H9 (cell line): ENCODE measurements around the gene CSMD2. TPM values are rescaled to one million over a fixed set of nuclear protein-coding genes. Genes with fewer than 3 reads are reported as not detected.

ENCODE experiments used
- DNase-seq: peaks from one replicate; pipeline ENCODE4 v3.0.0-alpha.2; 2017
- H2AFZ ChIP-seq: one replicate; pipeline ENCODE4 v1.6.1; 2013; ENCODE audit warnings: mild to moderate bottlenecking, low read length, control low read depth, moderate library complexity
- H2AK5ac ChIP-seq: 2 replicates; pipeline ENCODE4 v1.6.1; 2013; ENCODE audit warnings: low read length, control low read depth, mixed read lengths; ENCODE audit not compliant: insufficient read length
- H2BK120ac ChIP-seq: one replicate; pipeline ENCODE4 v1.6.1; 2013; ENCODE audit warnings: low read depth, mild to moderate bottlenecking, low read length, control low read depth, inconsistent platforms; ENCODE audit not compliant: poor library complexity, severe bottlenecking
- H2BK12ac ChIP-seq: 2 replicates; pipeline ENCODE4 v1.6.1; 2013; ENCODE audit warnings: low read length, control low read depth, mixed read lengths, low read depth; ENCODE audit not compliant: insufficient read length
- H2BK15ac ChIP-seq: 2 replicates; pipeline ENCODE4 v1.6.1; 2013; ENCODE audit warnings: low read depth, low read length, control low read depth
- H2BK20ac ChIP-seq: one replicate; pipeline ENCODE4 v1.6.1; 2013; ENCODE audit warnings: low read depth, mild to moderate bottlenecking, low read length, control low read depth, inconsistent platforms; ENCODE audit not compliant: poor library complexity, severe bottlenecking
- H2BK5ac ChIP-seq: 2 replicates; pipeline ENCODE4 v1.6.1; 2013; ENCODE audit warnings: low read length, control low read depth, mixed read lengths; ENCODE audit not compliant: insufficient read length
- H3K14ac ChIP-seq: 2 replicates; pipeline ENCODE4 v1.6.1; 2013; ENCODE audit warnings: low read length, control low read depth; ENCODE audit not compliant: insufficient read depth
- H3K18ac ChIP-seq: 2 replicates; pipeline ENCODE4 v1.6.1; 2013; ENCODE audit warnings: low read depth, mild to moderate bottlenecking, mixed read lengths, low read length, control low read depth; ENCODE audit not compliant: insufficient read length
- H3K23ac ChIP-seq: 2 replicates; pipeline ENCODE4 v1.6.1; 2013; ENCODE audit warnings: low read length, control low read depth, mixed read lengths, low read depth; ENCODE audit not compliant: insufficient read length
- H3K23me2 ChIP-seq: 2 replicates; pipeline ENCODE4 v1.6.1; 2013; ENCODE audit warnings: low read depth, mild to moderate bottlenecking, mixed read lengths, low read length, control low read depth; ENCODE audit not compliant: insufficient read length, poor library complexity, severe bottlenecking
- H3K27ac ChIP-seq: 2 replicates; pipeline ENCODE4 v1.5.1; 2013; ENCODE audit warnings: low read length, control low read depth, mixed read lengths, low read depth; ENCODE audit not compliant: insufficient read length
- H3K27me3 ChIP-seq: 2 replicates; pipeline ENCODE4 v1.6.1; 2013; ENCODE audit warnings: low read length, control low read depth, inconsistent platforms; ENCODE audit not compliant: insufficient read depth
- H3K4ac ChIP-seq: 2 replicates; pipeline ENCODE4 v1.6.1; 2013; ENCODE audit warnings: low read depth, mild to moderate bottlenecking, control low read depth, inconsistent platforms, low read length, moderate library complexity
- H3K4me1 ChIP-seq: 2 replicates; pipeline ENCODE4 v1.6.1; 2013; ENCODE audit warnings: low read length, control low read depth, inconsistent platforms; ENCODE audit not compliant: insufficient read depth
- H3K4me2 ChIP-seq: 2 replicates; pipeline ENCODE4 v1.6.1; 2013; ENCODE audit warnings: low read length, control low read depth, mixed read lengths; ENCODE audit not compliant: insufficient read length, insufficient read depth
- H3K56ac ChIP-seq: 2 replicates; pipeline ENCODE4 v1.6.1; 2013; ENCODE audit warnings: low read depth, mild to moderate bottlenecking, mixed read lengths, low read length, control low read depth; ENCODE audit not compliant: insufficient read length
- H3K79me1 ChIP-seq: 2 replicates; pipeline ENCODE4 v1.6.1; 2013; ENCODE audit warnings: low read depth, mild to moderate bottlenecking, moderate library complexity, low read length, control low read depth, inconsistent platforms; ENCODE audit not compliant: insufficient read depth, poor library complexity, severe bottlenecking
- H3K79me2 ChIP-seq: 2 replicates; pipeline ENCODE4 v1.6.1; 2013; ENCODE audit warnings: low read length, control low read depth, inconsistent platforms; ENCODE audit not compliant: insufficient read depth
- H3K9ac ChIP-seq: 2 replicates; pipeline ENCODE4 v1.6.1; 2013; ENCODE audit warnings: low read length, control low read depth, mixed read lengths; ENCODE audit not compliant: insufficient read length; ENCODE audit errors: extremely low read depth
- H3K9me3 ChIP-seq: one replicate; pipeline ENCODE4 v1.6.1; 2013; ENCODE audit warnings: low read depth, low read length, inconsistent platforms; ENCODE audit not compliant: control insufficient read depth
- H3T11ph ChIP-seq: one replicate; pipeline ENCODE4 v1.6.1; 2013; ENCODE audit warnings: mild to moderate bottlenecking, low read length, control low read depth, inconsistent platforms
- H4K20me1 ChIP-seq: one replicate; pipeline ENCODE4 v1.6.1; 2013; ENCODE audit not compliant: control insufficient read depth, insufficient read length, insufficient read depth
- H4K5ac ChIP-seq: 2 replicates; pipeline ENCODE4 v1.6.1; 2013; ENCODE audit warnings: low read depth, mild to moderate bottlenecking, mixed read lengths, low read length, control low read depth; ENCODE audit not compliant: insufficient read length
- H4K8ac ChIP-seq: replicated peaks from 2 replicates; pipeline ENCODE4 v1.6.1; 2013; ENCODE audit warnings: low read length, control low read depth, mixed read lengths, low read depth; ENCODE audit not compliant: insufficient read length
- H4K91ac ChIP-seq: 2 replicates; pipeline ENCODE4 v1.6.1; 2013; ENCODE audit warnings: low read depth, mild to moderate bottlenecking, moderate library complexity, mixed read lengths, low read length, control low read depth; ENCODE audit not compliant: insufficient read length
- H3K27ac Mint-ChIP-seq, 3 experiments: 2 replicates in 2 of 3; 3 replicates in 1 of 3; pipeline ENCODE4 v1.8.0; 2020 to 2021; ENCODE audit warnings: mixed read lengths in 3 of 3, mild to moderate bottlenecking in 1 of 3, moderate library complexity in 1 of 3
- H3K27me3 Mint-ChIP-seq: 2 replicates; pipeline ENCODE4 v1.8.0; 2021; ENCODE audit warnings: low read depth, mild to moderate bottlenecking, moderate library complexity, mixed read lengths
- H3K36me3 Mint-ChIP-seq, 3 experiments: 2 replicates in 2 of 3; 3 replicates in 1 of 3; pipeline ENCODE4 v1.8.0; 2020 to 2021; ENCODE audit warnings: low read depth in 3 of 3, mixed read lengths in 3 of 3; ENCODE audit not compliant: insufficient read depth in 1 of 3
- H3K4me1 Mint-ChIP-seq, 2 experiments: 2 replicates each; pipeline ENCODE4 v1.8.0; 2020; ENCODE audit warnings: mixed read lengths in 2 of 2
- H3K4me3 Mint-ChIP-seq, 2 experiments: 2 replicates in 1 of 2; 3 replicates in 1 of 2; pipeline ENCODE4 v1.8.0; 2020 to 2021; ENCODE audit warnings: mild to moderate bottlenecking in 2 of 2, mixed read lengths in 2 of 2, moderate library complexity in 1 of 2
- H3K9me3 Mint-ChIP-seq, 2 experiments: 2 replicates in 1 of 2; 3 replicates in 1 of 2; pipeline ENCODE4 v1.8.0; 2020; ENCODE audit warnings: mild to moderate bottlenecking in 2 of 2, mixed read lengths in 2 of 2, moderate library complexity in 1 of 2
- WGBS: extraction: QIAGEN DNeasy Blood & Tissue Kit; methylation state at CpG from one replicate; pipeline ENCODE4 v1.1.7; 2013; ENCODE audit warnings: missing lambda C conversion rate, low lambda C conversion rate, mixed read lengths; ENCODE audit not compliant: insufficient read length; ENCODE audit errors: extremely low coverage; 5-methylcytosine and 5-hydroxymethylcytosine counted together
- total RNA-seq: library from RNA; stranded (reverse); gene quantifications from 2 replicates; pipeline ENCODE4 v1.2.1, GENCODE V29; 2021
- TF ChIP-seq, protein P1 (sequence below): fragments of 200-600 bp; sonication (generic); conservative IDR thresholded peaks from 3 replicates; pipeline ENCODE4 v1.8.0; 2021; ENCODE audit warnings: antibody characterized with exemption, mild to moderate bottlenecking

CSMD2 gene
- total RNA-seq, 1 experiment from 2014 or later = 6.4 TPM

- no peak overlapping the region for H3K56ac ChIP-seq
- H3T11ph ChIP-seq = no peak overlapping the region
- peaks cover 3% of the 10 kb centered on the region for H3K23me2 ChIP-seq
- WGBS = no CpG with 5 or more reads among the region's 6 CpGs
- no peaks in the 10 kb centered on the region for H3K79me1 ChIP-seq
- no peak overlapping the region for H3K27ac Mint-ChIP-seq
- no peak overlapping the region for H2BK5ac ChIP-seq
- H4K5ac ChIP-seq = no peak overlapping the region
- H3K27me3 ChIP-seq = no peaks in the 10 kb centered on the region
- no peak overlapping the region for H2BK120ac ChIP-seq
- H3K23ac ChIP-seq = no peak overlapping the region
- H3K4me2 ChIP-seq = no peak overlapping the region
- no peaks in the 10 kb centered on the region for H3K79me2 ChIP-seq
- no peak overlapping the region for H3K4me3 Mint-ChIP-seq
- TF ChIP-seq, protein P1, sequence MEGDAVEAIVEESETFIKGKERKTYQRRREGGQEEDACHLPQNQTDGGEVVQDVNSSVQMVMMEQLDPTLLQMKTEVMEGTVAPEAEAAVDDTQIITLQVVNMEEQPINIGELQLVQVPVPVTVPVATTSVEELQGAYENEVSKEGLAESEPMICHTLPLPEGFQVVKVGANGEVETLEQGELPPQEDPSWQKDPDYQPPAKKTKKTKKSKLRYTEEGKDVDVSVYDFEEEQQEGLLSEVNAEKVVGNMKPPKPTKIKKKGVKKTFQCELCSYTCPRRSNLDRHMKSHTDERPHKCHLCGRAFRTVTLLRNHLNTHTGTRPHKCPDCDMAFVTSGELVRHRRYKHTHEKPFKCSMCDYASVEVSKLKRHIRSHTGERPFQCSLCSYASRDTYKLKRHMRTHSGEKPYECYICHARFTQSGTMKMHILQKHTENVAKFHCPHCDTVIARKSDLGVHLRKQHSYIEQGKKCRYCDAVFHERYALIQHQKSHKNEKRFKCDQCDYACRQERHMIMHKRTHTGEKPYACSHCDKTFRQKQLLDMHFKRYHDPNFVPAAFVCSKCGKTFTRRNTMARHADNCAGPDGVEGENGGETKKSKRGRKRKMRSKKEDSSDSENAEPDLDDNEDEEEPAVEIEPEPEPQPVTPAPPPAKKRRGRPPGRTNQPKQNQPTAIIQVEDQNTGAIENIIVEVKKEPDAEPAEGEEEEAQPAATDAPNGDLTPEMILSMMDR = no peak
- no peaks in the 10 kb centered on the region for H4K20me1 ChIP-seq
- H4K91ac ChIP-seq = no peak overlapping the region
- no peak overlapping the region for H3K4ac ChIP-seq
- H2BK12ac ChIP-seq = no peak overlapping the region
- H3K9ac ChIP-seq = no peak overlapping the region
- H3K9me3 Mint-ChIP-seq = no peaks in the 10 kb centered on the region
- H3K14ac ChIP-seq = no peak overlapping the region
- H3K27ac ChIP-seq = no peak overlapping the region
- H3K4me1 Mint-ChIP-seq = no peaks in the 10 kb centered on the region
- H3K36me3 Mint-ChIP-seq = peaks cover 0 to 13% (median 7%) of the 10 kb centered on the region in 3 experiments; a peak in 2 of 7 replicates
- H3K4me1 ChIP-seq = no peaks in the 10 kb centered on the region
- H3K27me3 Mint-ChIP-seq = peaks cover 27% of the 10 kb centered on the region
- H2BK15ac ChIP-seq = no peak overlapping the region
- no peak for DNase-seq
- no peak overlapping the region for H2BK20ac ChIP-seq
- H3K9me3 ChIP-seq = no peaks in the 10 kb centered on the region
- no peak overlapping the region for H4K8ac ChIP-seq
- no peak overlapping the region for H3K18ac ChIP-seq
- no peak overlapping the region for H2AK5ac ChIP-seq
- no peak overlapping the region for H2AFZ ChIP-seq
These were observed 548.2 kb downstream of the CSMD2 start for GRCh38 chr1:33616780-33617179.
